GM12874 (cell line): ENCODE results near the gene NELFA.

Experiments used
- CTCF ChIP-seq: IDR thresholded peaks from 2 replicates; pipeline ENCODE4 v1.5.1; 2011; ENCODE audit warnings: low read depth, mild to moderate bottlenecking, control low read depth, low read length, moderate library complexity; ENCODE audit not compliant: insufficient read depth

Gene NELFA

GRCh38 chr4:1988327-1988724 is 20.4 kb downstream of the NELFA start:
- no peak for TF ChIP-seq CTCF

GRCh38 chr4:1987721-1988326 is 20.9 kb downstream of the NELFA start:
- no peak for TF ChIP-seq CTCF

- TF ChIP-seq CTCF: no peak
Observed at GRCh38 chr4:1987296-1987695, 21.5 kb downstream of the NELFA start.

GRCh38 chr4:1986578-1987210 is 22.1 kb downstream of the NELFA start:
- TF ChIP-seq CTCF: no peak

- TF ChIP-seq CTCF: no peak
Observed at GRCh38 chr4:1985780-1986577, 22.8 kb downstream of the NELFA start.

- no peak for TF ChIP-seq CTCF
Observed at GRCh38 chr4:1985294-1985693, 23.5 kb downstream of the NELFA start.

- no peak for TF ChIP-seq CTCF
Observed at GRCh38 chr4:1984406-1985191, 24.2 kb downstream of the NELFA start.
